GM08714 (cell line): ENCODE data around the gene RTN4R.

Source experiments
- H3K4me3 ChIP-seq: fragments of 200-500 bp; sonication (Bioruptor generic); 2 replicates; pipeline ENCODE4 v1.5.1; 2014; ENCODE audit warnings: mild to moderate bottlenecking, low read length, inconsistent platforms
- ZNF274 ChIP-seq: IDR thresholded peaks from 2 replicates; pipeline ENCODE4 v1.6.1; 2012; ENCODE audit warnings: mild to moderate bottlenecking, low read depth, low read length

Gene RTN4R

GRCh38 chr22:20261848-20262581 is 6.1 kb downstream of the RTN4R start:
- no peak overlapping the region for H3K4me3 ChIP-seq
- TF ChIP-seq ZNF274 = no peak

- no peak for TF ChIP-seq ZNF274
- H3K4me3 ChIP-seq = no peak overlapping the region
These were observed 7.9 kb downstream of the RTN4R start for GRCh38 chr22:20260071-20260765.

- no peak overlapping the region for H3K4me3 ChIP-seq
- TF ChIP-seq ZNF274 = no peak
These were observed 8.8 kb downstream of the RTN4R start for GRCh38 chr22:20259327-20259688.

- TF ChIP-seq ZNF274 = no peak
- no peak overlapping the region for H3K4me3 ChIP-seq
These were observed 9.4 kb downstream of the RTN4R start for GRCh38 chr22:20258584-20259326.

- no peak for TF ChIP-seq ZNF274
- H3K4me3 ChIP-seq = no peak overlapping the region
These were observed 10.2 kb downstream of the RTN4R start for GRCh38 chr22:20258021-20258299.

- no peak for TF ChIP-seq ZNF274
- no peak overlapping the region for H3K4me3 ChIP-seq
These were observed 10.7 kb downstream of the RTN4R start for GRCh38 chr22:20257212-20258020.

- TF ChIP-seq ZNF274 = no peak
- no peak overlapping the region for H3K4me3 ChIP-seq
These were observed 11.4 kb downstream of the RTN4R start for GRCh38 chr22:20256551-20257211.

- TF ChIP-seq ZNF274 = no peak
- no peak overlapping the region for H3K4me3 ChIP-seq
These were observed 12.1 kb downstream of the RTN4R start for GRCh38 chr22:20256027-20256426.

GRCh38 chr22:20254975-20255946 is 12.9 kb downstream of the RTN4R start:
- H3K4me3 ChIP-seq = no peak overlapping the region
- TF ChIP-seq ZNF274 = no peak

GRCh38 chr22:20253161-20253560 is 15.0 kb downstream of the RTN4R start:
- no peak for TF ChIP-seq ZNF274
- no peak overlapping the region for H3K4me3 ChIP-seq

GRCh38 chr22:20251981-20252380 is 16.1 kb downstream of the RTN4R start:
- TF ChIP-seq ZNF274 = no peak
- H3K4me3 ChIP-seq = no peak overlapping the region

- no peak for TF ChIP-seq ZNF274
- no peak overlapping the region for H3K4me3 ChIP-seq
These were observed 16.6 kb downstream of the RTN4R start for GRCh38 chr22:20251491-20251890.
